GM19238 (cell line): Measurements from ENCODE around the gene ADH4.
"Not testable (repeated sequence)": the region's sequence is repeated elsewhere in the genome, so short reads cannot be mapped to it uniquely, and the experiment has no call there.

Experiments
- DNase-seq: peaks from one replicate; pipeline ENCODE4 v3.0.0; 2011; ENCODE audit warnings: low spot score; ENCODE audit not compliant: insufficient read length

ADH4 gene

GRCh38 chr4:99134586-99134985, 9.5 kb downstream of the ADH4 start:
- DNase-seq, result no peak

- DNase-seq, result no peak
Observed at GRCh38 chr4:99131378-99131777, 12.7 kb downstream of the ADH4 start.

- no peak for DNase-seq
Observed at GRCh38 chr4:99126376-99126775, 17.7 kb downstream of the ADH4 start.

GRCh38 chr4:99121008-99121407, 23.1 kb downstream of the ADH4 start:
- DNase-seq, result no peak

GRCh38 chr4:99120501-99120900, 23.6 kb downstream of the ADH4 start:
- DNase-seq, result no peak

- DNase-seq, result no peak
Observed at GRCh38 chr4:99117876-99118693, 26.0 kb downstream of the ADH4 start.

GRCh38 chr4:99117122-99117841, 26.8 kb downstream of the ADH4 start:
- not testable (repeated sequence) for DNase-seq

- not testable (repeated sequence) for DNase-seq
Observed at GRCh38 chr4:99109286-99109685, 34.8 kb downstream of the ADH4 start.

- no peak for DNase-seq
Observed at GRCh38 chr4:99104153-99104552, 39.9 kb downstream of the ADH4 start.

- DNase-seq, result no peak
Observed at GRCh38 chr4:99103166-99103565, 40.9 kb downstream of the ADH4 start.

- DNase-seq, result no peak
Observed at GRCh38 chr4:99102634-99103033, 41.5 kb downstream of the ADH4 start.

- DNase-seq, result no peak
Observed at GRCh38 chr4:99100876-99101275, 43.2 kb downstream of the ADH4 start.

GRCh38 chr4:99099814-99100213, 44.3 kb downstream of the ADH4 start:
- not testable (repeated sequence) for DNase-seq

- DNase-seq, result no peak
Observed at GRCh38 chr4:99099311-99099710, 44.8 kb downstream of the ADH4 start.

- not testable (repeated sequence) for DNase-seq
Observed at GRCh38 chr4:99091841-99092240, 52.3 kb downstream of the ADH4 start.

- no peak for DNase-seq
Observed at GRCh38 chr4:99091216-99091575, 52.9 kb downstream of the ADH4 start.

GRCh38 chr4:99090481-99091215, 53.4 kb downstream of the ADH4 start:
- no peak for DNase-seq

GRCh38 chr4:99088481-99089365, 55.4 kb downstream of the ADH4 start, which contains the start of gene ADH5:
Gene ADH5 (minus strand): TSS chr4:99088788. CDS start chr4:99088700, 88 bp downstream.
- peak; percentile 77 for DNase-seq

GRCh38 chr4:99088023-99088449, 56.1 kb downstream of the ADH4 start:
- DNase-seq, result no peak

- DNase-seq, result no peak
Observed at GRCh38 chr4:99084595-99084994, 59.5 kb downstream of the ADH4 start.

- DNase-seq, result no peak
Observed at GRCh38 chr4:99082192-99082591, 61.9 kb downstream of the ADH4 start.
